ENCODE measurements around the gene LTO1. TPM values are rescaled to one million over a fixed set of nuclear protein-coding genes. Genes with fewer than 3 reads are reported as not detected.

Gene LTO1
- total RNA-seq, 1 experiment from 2014 or later = 25.3 TPM

DNA sequence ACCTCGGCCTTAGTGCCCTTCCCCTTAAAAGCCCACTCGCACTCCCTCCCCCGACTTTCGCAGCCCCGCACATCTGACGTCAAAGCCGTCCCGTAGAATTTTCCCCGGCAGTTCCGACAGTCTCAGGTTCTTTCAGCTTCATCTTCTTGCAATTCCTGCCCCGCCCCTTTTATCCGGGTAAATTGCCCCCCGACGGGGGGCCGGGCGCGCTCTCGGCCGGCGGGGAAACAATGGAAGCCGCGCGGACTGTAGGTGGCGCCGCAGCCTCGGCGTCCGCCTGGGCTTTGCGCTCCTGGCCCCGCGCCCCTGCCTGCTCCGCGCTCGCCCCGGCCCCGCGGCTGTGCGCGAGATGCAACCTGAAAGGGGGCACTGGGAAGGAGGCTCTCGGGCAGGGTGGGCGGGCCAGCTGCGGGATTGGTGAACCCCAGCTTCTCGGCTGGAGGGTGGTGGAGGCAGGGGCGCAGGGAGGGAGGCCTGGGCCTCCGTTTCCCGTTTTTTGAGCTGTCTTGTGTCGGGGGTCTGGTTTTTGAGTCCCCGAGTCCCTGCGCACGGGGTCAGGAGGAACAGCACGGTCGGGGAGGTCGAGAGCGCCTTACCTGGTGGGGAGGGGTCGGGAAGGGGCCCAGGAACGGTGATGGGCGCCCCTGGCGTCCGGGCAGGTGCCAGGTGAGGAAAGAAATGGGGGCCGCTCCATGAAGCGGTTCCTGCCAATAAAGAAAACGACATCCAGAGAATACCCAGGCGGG is 29.5 kb upstream of the LTO1 start:
- no peak overlapping the region for H4K91ac ChIP-seq (ENCODE audit: insufficient read length, low read depth, low read length)
- no peak overlapping the region for H2BK5ac ChIP-seq (ENCODE audit: insufficient read length, low read length)
- H3K4ac ChIP-seq (ENCODE audit: low read depth, low read length) = no peak overlapping the region
- Mint-ChIP-seq H3K27me3 (ENCODE audit: low read depth) (peaks cover 40% of the 10 kb centered on the region), H3K4me3 (peak overlapping the region; percentile 80 to 95), H3K4me1 (peaks cover 37 to 48% of the 10 kb centered on the region in 2 experiments), H3K27ac (peak overlapping the region in 1 of 3 experiments; percentile 93; a peak in 1 of 7 replicates), H3K36me3 (ENCODE audit: insufficient read depth in 1 of 3, low read depth in 3 of 3) (no peaks in the 10 kb centered on the region), H3K9me3 (no peaks in the 10 kb centered on the region)
- no peak overlapping the region for H2AK5ac ChIP-seq (ENCODE audit: insufficient read length, low read length)
- no peak overlapping the region for H3K27ac ChIP-seq (ENCODE audit: insufficient read length, low read depth, low read length)
- peaks cover 6% of the 10 kb centered on the region; the same call in 1 of the 2 replicates for H3K4me1 ChIP-seq (ENCODE audit: insufficient read depth, low read length)
- H2BK20ac ChIP-seq (ENCODE audit: low read depth, low read length, poor library complexity, severe bottlenecking) = no peak overlapping the region
- no peaks in the 10 kb centered on the region for H3K9me3 ChIP-seq (ENCODE audit: control insufficient read depth, low read depth, low read length)
- no peaks in the 10 kb centered on the region for H3K79me1 ChIP-seq (ENCODE audit: insufficient read depth, low read depth, low read length, poor library complexity, severe bottlenecking)
- DNase-seq = peak; percentile 94
- no peak overlapping the region for H2BK15ac ChIP-seq (ENCODE audit: low read depth, low read length)
- TF ChIP-seq, protein P1, sequence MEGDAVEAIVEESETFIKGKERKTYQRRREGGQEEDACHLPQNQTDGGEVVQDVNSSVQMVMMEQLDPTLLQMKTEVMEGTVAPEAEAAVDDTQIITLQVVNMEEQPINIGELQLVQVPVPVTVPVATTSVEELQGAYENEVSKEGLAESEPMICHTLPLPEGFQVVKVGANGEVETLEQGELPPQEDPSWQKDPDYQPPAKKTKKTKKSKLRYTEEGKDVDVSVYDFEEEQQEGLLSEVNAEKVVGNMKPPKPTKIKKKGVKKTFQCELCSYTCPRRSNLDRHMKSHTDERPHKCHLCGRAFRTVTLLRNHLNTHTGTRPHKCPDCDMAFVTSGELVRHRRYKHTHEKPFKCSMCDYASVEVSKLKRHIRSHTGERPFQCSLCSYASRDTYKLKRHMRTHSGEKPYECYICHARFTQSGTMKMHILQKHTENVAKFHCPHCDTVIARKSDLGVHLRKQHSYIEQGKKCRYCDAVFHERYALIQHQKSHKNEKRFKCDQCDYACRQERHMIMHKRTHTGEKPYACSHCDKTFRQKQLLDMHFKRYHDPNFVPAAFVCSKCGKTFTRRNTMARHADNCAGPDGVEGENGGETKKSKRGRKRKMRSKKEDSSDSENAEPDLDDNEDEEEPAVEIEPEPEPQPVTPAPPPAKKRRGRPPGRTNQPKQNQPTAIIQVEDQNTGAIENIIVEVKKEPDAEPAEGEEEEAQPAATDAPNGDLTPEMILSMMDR (conservative IDR thresholded peaks at IDR 0.05) = peak; percentile 74
- peaks cover 2% of the 10 kb centered on the region for H4K20me1 ChIP-seq (ENCODE audit: control insufficient read depth, insufficient read depth, insufficient read length)
- H2BK120ac ChIP-seq (ENCODE audit: low read depth, low read length, poor library complexity, severe bottlenecking) = no peak overlapping the region
- H3K56ac ChIP-seq (ENCODE audit: insufficient read length, low read depth, low read length) = no peak overlapping the region
- H3K23ac ChIP-seq (ENCODE audit: insufficient read length, low read depth, low read length) = no peak overlapping the region
- H3T11ph ChIP-seq (ENCODE audit: low read length) = no peak overlapping the region
- H3K23me2 ChIP-seq (ENCODE audit: insufficient read length, low read depth, low read length, poor library complexity, severe bottlenecking) = peaks cover 22% of the 10 kb centered on the region
- no peak overlapping the region for H4K8ac ChIP-seq (replicated peaks; ENCODE audit: insufficient read length, low read depth, low read length)
- H3K79me2 ChIP-seq (ENCODE audit: insufficient read depth, low read length) = no peaks in the 10 kb centered on the region
- H3K27me3 ChIP-seq (ENCODE audit: insufficient read depth, low read length) = peaks cover 2% of the 10 kb centered on the region; the same call in 1 of the 2 replicates
- no CpG with 5 or more reads among the region's 63 CpGs for WGBS (ENCODE audit: extremely low coverage, insufficient read length, low lambda C conversion rate)
- peak overlapping the region; percentile 64 for H3K4me2 ChIP-seq (ENCODE audit: insufficient read depth, insufficient read length, low read length)
- H2AFZ ChIP-seq (ENCODE audit: low read length) = no peak overlapping the region
- peak overlapping the region; percentile 45 for H3K18ac ChIP-seq (ENCODE audit: insufficient read length, low read depth, low read length)
- H3K14ac ChIP-seq (ENCODE audit: insufficient read depth, low read length) = peak overlapping the region; percentile 45
- H3K9ac ChIP-seq (ENCODE audit: extremely low read depth, insufficient read length, low read length) = no peak overlapping the region
- H4K5ac ChIP-seq (ENCODE audit: insufficient read length, low read depth, low read length) = no peak overlapping the region
- H2BK12ac ChIP-seq (ENCODE audit: insufficient read length, low read depth, low read length) = no peak overlapping the region
